ENCODE results near the gene LRRC4C. TPM values are rescaled to one million over a fixed set of nuclear protein-coding genes. Genes with fewer than 3 reads are reported as not detected.

The LRRC4C gene
- total RNA-seq, 1 experiment from 2014 or later, result 0.15 TPM

DNA sequence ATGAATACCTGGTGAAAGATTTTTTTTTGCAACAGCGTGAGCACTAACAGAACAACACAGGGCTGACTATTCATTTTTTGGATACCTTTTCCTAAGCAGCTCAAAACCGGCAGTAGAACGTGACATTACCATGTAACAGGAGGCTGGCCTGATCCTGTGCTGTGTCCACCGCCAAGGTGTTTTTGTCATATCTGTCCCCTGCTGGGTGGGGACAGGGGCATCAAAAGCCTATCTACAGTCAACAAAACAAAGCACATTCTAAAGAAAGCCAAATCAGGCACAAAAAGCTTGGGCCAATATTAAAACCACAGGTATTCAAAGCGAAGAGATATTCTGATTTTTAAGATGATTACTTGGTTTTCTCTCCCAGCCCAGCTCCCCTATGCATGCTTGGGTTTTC lies 151.2 kb downstream of the LRRC4C start:
- no peak for ATAC-seq

GRCh38 chr11:41307296-41308080 lies 152.0 kb downstream of the LRRC4C start:
- no peak overlapping the region for H3K27ac ChIP-seq (ENCODE audit: low read length)
- no peaks in the 10 kb centered on the region for H3K9me3 ChIP-seq (ENCODE audit: control insufficient read depth, insufficient read depth, low read depth, low read length)
- BruUV-seq (replicated peaks), result no TSS peak
- ChIA-PET CTCF (no interaction called here), POLR2A (no interaction called here)
- DNase-seq (ENCODE audit: low read depth, low spot score) (no peak), ATAC-seq (no peak)
- intact Hi-C loops (cut with micrococcal nuclease; ENCODE audit: unreplicated experiment) (no loop called here), in situ Hi-C loops (cut with HindIII; ENCODE audit: low pct_unique_long_range_greater_than_20kb, low sequenced_read_pairs) (no loop called here)
- TF ChIP-seq CTCF (IDR thresholded peaks at IDR 0.05) (no peak), POLR2AphosphoS5 (IDR thresholded peaks at IDR 0.05; ENCODE audit: low read depth, low read length) (no peak), SIN3A (IDR thresholded peaks at IDR 0.05; ENCODE audit: borderline replicate concordance, insufficient read depth, low read depth, low read length) (no peak)
- TF ChIP-seq, protein P1, sequence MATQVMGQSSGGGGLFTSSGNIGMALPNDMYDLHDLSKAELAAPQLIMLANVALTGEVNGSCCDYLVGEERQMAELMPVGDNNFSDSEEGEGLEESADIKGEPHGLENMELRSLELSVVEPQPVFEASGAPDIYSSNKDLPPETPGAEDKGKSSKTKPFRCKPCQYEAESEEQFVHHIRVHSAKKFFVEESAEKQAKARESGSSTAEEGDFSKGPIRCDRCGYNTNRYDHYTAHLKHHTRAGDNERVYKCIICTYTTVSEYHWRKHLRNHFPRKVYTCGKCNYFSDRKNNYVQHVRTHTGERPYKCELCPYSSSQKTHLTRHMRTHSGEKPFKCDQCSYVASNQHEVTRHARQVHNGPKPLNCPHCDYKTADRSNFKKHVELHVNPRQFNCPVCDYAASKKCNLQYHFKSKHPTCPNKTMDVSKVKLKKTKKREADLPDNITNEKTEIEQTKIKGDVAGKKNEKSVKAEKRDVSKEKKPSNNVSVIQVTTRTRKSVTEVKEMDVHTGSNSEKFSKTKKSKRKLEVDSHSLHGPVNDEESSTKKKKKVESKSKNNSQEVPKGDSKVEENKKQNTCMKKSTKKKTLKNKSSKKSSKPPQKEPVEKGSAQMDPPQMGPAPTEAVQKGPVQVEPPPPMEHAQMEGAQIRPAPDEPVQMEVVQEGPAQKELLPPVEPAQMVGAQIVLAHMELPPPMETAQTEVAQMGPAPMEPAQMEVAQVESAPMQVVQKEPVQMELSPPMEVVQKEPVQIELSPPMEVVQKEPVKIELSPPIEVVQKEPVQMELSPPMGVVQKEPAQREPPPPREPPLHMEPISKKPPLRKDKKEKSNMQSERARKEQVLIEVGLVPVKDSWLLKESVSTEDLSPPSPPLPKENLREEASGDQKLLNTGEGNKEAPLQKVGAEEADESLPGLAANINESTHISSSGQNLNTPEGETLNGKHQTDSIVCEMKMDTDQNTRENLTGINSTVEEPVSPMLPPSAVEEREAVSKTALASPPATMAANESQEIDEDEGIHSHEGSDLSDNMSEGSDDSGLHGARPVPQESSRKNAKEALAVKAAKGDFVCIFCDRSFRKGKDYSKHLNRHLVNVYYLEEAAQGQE (IDR thresholded peaks at IDR 0.05; ENCODE audit: insufficient read depth in 1 of 2, low read depth in 2 of 2, low read length in 1 of 2), result no peak
- no peak overlapping the region for H3K4me3 ChIP-seq (ENCODE audit: low read depth in 2 of 2, low read length in 2 of 2)
- no peaks in the 10 kb centered on the region for H3K36me3 ChIP-seq (ENCODE audit: control insufficient read depth, insufficient read depth, low read length)
- no peaks in the 10 kb centered on the region for H3K4me1 ChIP-seq (ENCODE audit: control insufficient read depth, insufficient read depth, low read length)
- no peaks in the 10 kb centered on the region for H3K27me3 ChIP-seq (ENCODE audit: control insufficient read depth, insufficient read depth, low read length)

More for the DNA sequence above, 151.2 kb downstream of the LRRC4C start:
- Histone ChIP-seq H3K4me1 (ENCODE audit: control insufficient read depth, insufficient read depth, low read length) (no peaks in the 10 kb centered on the region), H3K4me3 (ENCODE audit: low read depth in 2 of 2, low read length in 2 of 2) (no peak overlapping the region), H3K9me3 (ENCODE audit: control insufficient read depth, insufficient read depth, low read depth, low read length) (no peaks in the 10 kb centered on the region), H3K27me3 (ENCODE audit: control insufficient read depth, insufficient read depth, low read length) (no peaks in the 10 kb centered on the region), H3K36me3 (ENCODE audit: control insufficient read depth, insufficient read depth, low read length) (no peaks in the 10 kb centered on the region), H3K27ac (ENCODE audit: low read length) (no peak overlapping the region)
- TF ChIP-seq TCF7L2 (IDR thresholded peaks at IDR 0.05; ENCODE audit: low read depth, low read length), result no peak
- TF ChIP-seq POLR2AphosphoS5 (IDR thresholded peaks at IDR 0.05; ENCODE audit: low read depth, low read length), result no peak
- TF ChIP-seq, protein P1 (IDR thresholded peaks at IDR 0.05; ENCODE audit: insufficient read depth in 1 of 2, low read depth in 2 of 2, low read length in 1 of 2), result no peak
- no peak for TF ChIP-seq CTCF (IDR thresholded peaks at IDR 0.05)
- TF ChIP-seq SIN3A (IDR thresholded peaks at IDR 0.05; ENCODE audit: borderline replicate concordance, insufficient read depth, low read depth, low read length), result no peak
- in situ Hi-C loops (cut with HindIII; ENCODE audit: low pct_unique_long_range_greater_than_20kb, low sequenced_read_pairs), result no loop called here
- intact Hi-C loops (cut with micrococcal nuclease; ENCODE audit: unreplicated experiment), result no loop called here
- ChIA-PET POLR2A (no interaction called here), CTCF (interaction anchor here (0.7 kb wide), 1 partner anchor 111 kb away, joined by 3 read pairs; no protein-coding TSS in a partner anchor)
- no TSS peak for BruUV-seq (replicated peaks)
- no peak for DNase-seq (ENCODE audit: low read depth, low spot score)

Data from Panc1 (cell line).